Memory B cell (primary cell): ENCODE data around the gene KISS1R.

ENCODE experiments used
- ATAC-seq: fragments of 150-1000 bp; cut with Tn5 transposase; 2 replicates; pipeline ENCODE4 v1.10.0; 2021; ENCODE audit warnings: low read depth, mild to moderate bottlenecking, moderate library complexity
- DNase-seq, 2 donors: peaks; one replicate each; pipeline ENCODE4 v3.0.0; 2022; ENCODE audit warnings: low spot score in 2 of 2
- H3K27ac Mint-ChIP-seq: one replicate; pipeline ENCODE4 v1.8.0; 2022; ENCODE audit warnings: mild to moderate bottlenecking, moderate library complexity, mixed read lengths
- H3K27me3 Mint-ChIP-seq: one replicate; pipeline ENCODE4 v1.8.0; 2022; ENCODE audit warnings: mixed read lengths
- H3K36me3 Mint-ChIP-seq: one replicate; pipeline ENCODE4 v1.8.0; 2022; ENCODE audit warnings: mild to moderate bottlenecking, mixed read lengths
- H3K4me1 Mint-ChIP-seq: one replicate; pipeline ENCODE4 v1.8.0; 2022; ENCODE audit warnings: mixed read lengths
- H3K4me3 Mint-ChIP-seq: one replicate; pipeline ENCODE4 v1.8.0; 2022; ENCODE audit warnings: mild to moderate bottlenecking, moderate library complexity, mixed read lengths
- H3K9me3 Mint-ChIP-seq: one replicate; pipeline ENCODE4 v1.8.0; 2022; ENCODE audit warnings: mixed read lengths

The KISS1R gene

GRCh38 chr19:928471-929202 lies 11.5 kb downstream of the KISS1R start:
- no peaks in the 10 kb centered on the region for H3K9me3 Mint-ChIP-seq

GRCh38 chr19:929203-929890 lies 12.2 kb downstream of the KISS1R start:
- Mint-ChIP-seq H3K27me3 (no peaks in the 10 kb centered on the region), H3K9me3 (no peaks in the 10 kb centered on the region), H3K36me3 (no peaks in the 10 kb centered on the region), H3K27ac (no peak overlapping the region), H3K4me1 (peaks cover 11% of the 10 kb centered on the region), H3K4me3 (no peak overlapping the region)
- DNase-seq (no peak), ATAC-seq (no peak)

More at GRCh38 chr19:928471-929202, 11.5 kb downstream of the KISS1R start:
- no peak for DNase-seq
- Mint-ChIP-seq H3K4me3 (peak overlapping the region; percentile 11), H3K36me3 (no peaks in the 10 kb centered on the region), H3K4me1 (peaks cover 11% of the 10 kb centered on the region), H3K27ac (peak overlapping the region; percentile 41), H3K27me3 (no peaks in the 10 kb centered on the region)
- no peak for ATAC-seq

GRCh38 chr19:929891-930258 lies 12.7 kb downstream of the KISS1R start:
- H3K27me3 Mint-ChIP-seq, result no peaks in the 10 kb centered on the region
- H3K9me3 Mint-ChIP-seq, result no peaks in the 10 kb centered on the region
- no peaks in the 10 kb centered on the region for H3K36me3 Mint-ChIP-seq
- H3K4me3 Mint-ChIP-seq, result no peak overlapping the region
- H3K27ac Mint-ChIP-seq, result no peak overlapping the region
- no peak for ATAC-seq
- no peak for DNase-seq
- H3K4me1 Mint-ChIP-seq, result peaks cover 9% of the 10 kb centered on the region

- peak overlapping the region; percentile 55 for H3K4me3 Mint-ChIP-seq
- peak overlapping the region; percentile 88 for H3K27ac Mint-ChIP-seq
- H3K4me1 Mint-ChIP-seq, result peaks cover 13% of the 10 kb centered on the region
- no peak for ATAC-seq
- peaks cover 2% of the 10 kb centered on the region for H3K36me3 Mint-ChIP-seq
- H3K9me3 Mint-ChIP-seq, result no peaks in the 10 kb centered on the region
- DNase-seq, result no peak
- H3K27me3 Mint-ChIP-seq, result no peaks in the 10 kb centered on the region
Observed at GRCh38 chr19:931860-932647, 14.9 kb downstream of the KISS1R start.

- peak; percentile 74 for ATAC-seq
Observed at GRCh38 chr19:932648-933552, 15.8 kb downstream of the KISS1R start.

GRCh38 chr19:933553-933882 lies 16.4 kb downstream of the KISS1R start:
- ATAC-seq, result no peak
- peaks cover 17% of the 10 kb centered on the region for H3K4me1 Mint-ChIP-seq
- no peak overlapping the region for H3K4me3 Mint-ChIP-seq
- no peak for DNase-seq
- peaks cover 6% of the 10 kb centered on the region for H3K36me3 Mint-ChIP-seq
- no peaks in the 10 kb centered on the region for H3K9me3 Mint-ChIP-seq
- H3K27ac Mint-ChIP-seq, result no peak overlapping the region
- no peaks in the 10 kb centered on the region for H3K27me3 Mint-ChIP-seq

More at GRCh38 chr19:932648-933552, 15.8 kb downstream of the KISS1R start:
- Mint-ChIP-seq H3K9me3 (no peaks in the 10 kb centered on the region), H3K27ac (peak overlapping the region; percentile 88), H3K27me3 (no peaks in the 10 kb centered on the region), H3K4me1 (peaks cover 17% of the 10 kb centered on the region), H3K4me3 (peak overlapping the region; percentile 79), H3K36me3 (peaks cover 6% of the 10 kb centered on the region)
- DNase-seq, result no peak

GRCh38 chr19:934197-934840 lies 17.2 kb downstream of the KISS1R start:
- Mint-ChIP-seq H3K36me3 (peaks cover 6% of the 10 kb centered on the region), H3K4me1 (peaks cover 17% of the 10 kb centered on the region), H3K27me3 (no peaks in the 10 kb centered on the region), H3K27ac (no peak overlapping the region), H3K4me3 (no peak overlapping the region), H3K9me3 (no peaks in the 10 kb centered on the region)
- DNase-seq, result no peak
- ATAC-seq, result no peak

- Mint-ChIP-seq H3K9me3 (no peaks in the 10 kb centered on the region), H3K4me3 (no peak overlapping the region), H3K27ac (no peak overlapping the region), H3K36me3 (peaks cover 6% of the 10 kb centered on the region), H3K4me1 (peaks cover 21% of the 10 kb centered on the region), H3K27me3 (no peaks in the 10 kb centered on the region)
- DNase-seq (no peak), ATAC-seq (peak; percentile 23)
Observed at GRCh38 chr19:934865-935479, 17.8 kb downstream of the KISS1R start.

- H3K4me1 Mint-ChIP-seq, result peaks cover 25% of the 10 kb centered on the region
- peaks cover 6% of the 10 kb centered on the region for H3K36me3 Mint-ChIP-seq
- ATAC-seq, result no peak
- no peak overlapping the region for H3K4me3 Mint-ChIP-seq
- no peaks in the 10 kb centered on the region for H3K9me3 Mint-ChIP-seq
- H3K27ac Mint-ChIP-seq, result no peak overlapping the region
- DNase-seq, result no peak
- H3K27me3 Mint-ChIP-seq, result no peaks in the 10 kb centered on the region
Observed at GRCh38 chr19:936175-936546, 19.0 kb downstream of the KISS1R start.

- peak overlapping the region; percentile 85 for H3K27ac Mint-ChIP-seq
- H3K36me3 Mint-ChIP-seq, result peaks cover 6% of the 10 kb centered on the region
- no peak overlapping the region for H3K4me3 Mint-ChIP-seq
- H3K9me3 Mint-ChIP-seq, result no peaks in the 10 kb centered on the region
- ATAC-seq (peak; percentile 20), DNase-seq (no peak)
- H3K27me3 Mint-ChIP-seq, result no peaks in the 10 kb centered on the region
- peaks cover 29% of the 10 kb centered on the region for H3K4me1 Mint-ChIP-seq
Observed at GRCh38 chr19:937259-937694, 20.1 kb downstream of the KISS1R start.

- Mint-ChIP-seq H3K36me3 (peaks cover 6% of the 10 kb centered on the region), H3K27me3 (no peaks in the 10 kb centered on the region), H3K9me3 (no peaks in the 10 kb centered on the region), H3K4me3 (no peak overlapping the region), H3K27ac (peak overlapping the region; percentile 53), H3K4me1 (peaks cover 22% of the 10 kb centered on the region)
- no peak for ATAC-seq
- DNase-seq, result no peak
Observed at GRCh38 chr19:938233-938923, 21.2 kb downstream of the KISS1R start.

- peaks cover 7% of the 10 kb centered on the region for H3K36me3 Mint-ChIP-seq
- H3K27ac Mint-ChIP-seq, result peak overlapping the region; percentile 70
- H3K27me3 Mint-ChIP-seq, result no peaks in the 10 kb centered on the region
- H3K4me3 Mint-ChIP-seq, result peak overlapping the region; percentile 79
- H3K4me1 Mint-ChIP-seq, result peaks cover 24% of the 10 kb centered on the region
- H3K9me3 Mint-ChIP-seq, result no peaks in the 10 kb centered on the region
- ATAC-seq, result no peak
- DNase-seq, result no peak
Observed at GRCh38 chr19:939439-939838, 22.3 kb downstream of the KISS1R start.
